ENCODE results near the gene HIGD1B.

HIGD1B gene

DNA sequence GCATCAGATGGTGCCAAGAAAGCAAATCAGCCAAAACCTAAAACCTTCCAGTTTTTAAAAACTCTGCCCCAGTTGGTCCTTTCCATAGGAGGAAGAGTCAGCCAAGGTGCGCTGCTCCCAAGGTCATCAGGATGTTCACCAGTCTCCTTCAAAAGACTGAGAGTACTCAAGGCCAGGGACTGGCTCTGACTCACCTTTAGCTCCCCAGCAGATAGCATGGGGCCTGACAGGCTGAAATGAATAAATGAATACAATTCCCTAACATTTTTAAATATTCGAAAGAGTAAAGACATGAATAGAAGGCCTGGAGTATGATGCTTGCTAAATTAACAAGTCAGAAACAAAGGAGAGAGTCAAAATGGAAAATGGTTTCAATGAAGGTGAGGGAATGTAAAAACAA is 32.4 kb downstream of the HIGD1B start:
- DNase-seq, result no peak

DNA sequence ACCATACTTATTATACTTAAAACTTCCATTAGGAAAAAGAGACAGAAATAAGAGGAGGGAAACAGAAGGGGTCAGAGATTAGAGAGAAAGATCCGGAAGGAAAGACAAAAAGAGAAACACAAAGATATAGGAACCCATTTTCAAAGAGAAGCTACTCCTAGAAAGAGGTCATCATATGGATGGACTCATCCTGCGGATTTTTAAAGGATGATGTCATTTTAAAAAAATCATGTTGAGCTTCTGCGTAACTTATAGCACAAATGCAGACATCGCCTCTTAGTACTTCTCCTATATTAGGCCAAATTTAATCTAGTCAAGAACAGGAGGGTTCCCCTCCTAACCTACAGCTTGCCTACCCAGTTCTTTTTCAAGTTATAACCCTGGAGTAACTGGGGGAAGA is 33.5 kb downstream of the HIGD1B start:
- DNase-seq, result no peak

DNA sequence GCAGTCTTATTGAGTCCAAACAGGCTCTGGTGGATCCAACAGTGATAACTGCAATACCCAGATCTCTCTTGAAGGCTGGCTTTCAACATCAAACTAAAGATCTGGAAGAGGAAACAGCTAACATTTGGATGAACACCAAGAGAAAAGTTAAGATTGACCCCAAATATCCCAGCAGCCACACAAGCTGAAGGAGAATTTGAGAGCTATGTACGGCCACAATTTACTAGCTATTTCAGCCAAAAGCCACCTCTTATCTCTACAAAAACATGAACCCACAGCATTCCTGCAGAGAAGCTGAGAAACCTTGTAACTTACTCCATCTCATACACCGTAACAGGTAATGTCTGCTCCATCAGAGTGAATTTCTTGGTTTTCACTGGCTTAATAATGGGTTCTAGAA is 37.3 kb downstream of the HIGD1B start:
- no peak for DNase-seq

DNA sequence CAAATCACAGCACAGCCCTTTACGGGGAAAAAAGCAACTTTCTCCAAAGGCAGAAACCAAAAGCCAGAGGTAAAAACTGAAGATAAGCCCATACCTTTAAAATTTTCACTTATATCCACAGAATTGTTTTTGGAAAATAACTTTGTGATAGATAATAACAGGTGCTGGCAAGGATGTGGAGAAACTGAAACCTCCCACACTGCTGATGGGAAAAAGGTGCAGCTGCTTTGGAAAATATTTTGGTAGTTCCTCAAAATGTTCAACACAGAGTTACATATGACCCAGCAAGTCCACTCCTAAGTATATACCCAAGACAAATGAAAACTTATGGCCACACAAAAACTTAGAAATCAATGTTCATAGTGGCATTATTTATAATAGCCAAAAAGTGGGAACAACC is 39.3 kb downstream of the HIGD1B start:
- DNase-seq, result no peak

DNA sequence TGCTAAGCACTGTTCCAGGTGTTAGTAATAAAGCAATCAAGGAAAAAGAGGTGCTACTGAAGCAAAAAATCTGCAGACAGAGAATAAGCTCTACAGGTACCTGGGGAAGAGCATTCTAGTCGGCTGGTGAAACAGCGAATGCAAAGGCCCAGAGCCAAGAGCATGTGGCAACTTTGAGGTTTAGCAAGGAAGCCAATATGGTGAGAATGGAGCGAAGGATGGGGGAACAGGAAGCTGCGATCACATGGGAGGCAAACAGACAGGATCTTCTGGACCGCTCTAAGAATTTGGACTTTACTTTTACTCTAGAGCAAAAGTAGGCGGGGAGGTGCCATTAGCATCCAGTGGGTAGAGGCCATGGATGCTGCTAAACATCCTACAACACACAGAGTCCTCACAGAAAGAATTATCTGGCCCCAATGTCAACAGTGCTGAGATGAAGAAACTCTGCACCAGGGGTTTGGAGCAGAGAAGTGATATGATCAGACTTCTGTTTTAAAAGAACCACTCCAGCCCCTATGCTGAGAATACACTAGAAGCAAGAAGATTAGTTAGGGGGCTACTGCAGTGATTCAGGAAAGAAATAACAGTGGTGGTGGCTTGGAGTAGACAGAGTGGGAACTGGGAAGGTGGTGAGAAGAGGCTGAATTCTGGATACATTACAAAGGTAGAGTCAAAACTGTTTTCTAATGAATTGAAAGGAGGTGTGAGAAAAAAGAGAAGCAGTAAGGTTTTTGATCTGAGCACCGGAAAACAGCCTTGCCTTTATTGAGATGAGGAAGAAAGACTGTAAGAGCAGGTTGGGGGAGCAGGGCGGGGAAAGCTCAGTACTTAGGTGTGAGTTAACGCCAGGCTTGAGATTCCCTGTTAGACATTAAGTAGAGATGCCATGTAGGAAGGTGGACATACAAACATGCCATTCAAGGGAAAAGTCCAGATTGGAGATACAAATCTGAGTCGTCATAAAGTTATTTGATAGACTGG is 40.6 kb downstream of the HIGD1B start:
- no peak for DNase-seq

DNA sequence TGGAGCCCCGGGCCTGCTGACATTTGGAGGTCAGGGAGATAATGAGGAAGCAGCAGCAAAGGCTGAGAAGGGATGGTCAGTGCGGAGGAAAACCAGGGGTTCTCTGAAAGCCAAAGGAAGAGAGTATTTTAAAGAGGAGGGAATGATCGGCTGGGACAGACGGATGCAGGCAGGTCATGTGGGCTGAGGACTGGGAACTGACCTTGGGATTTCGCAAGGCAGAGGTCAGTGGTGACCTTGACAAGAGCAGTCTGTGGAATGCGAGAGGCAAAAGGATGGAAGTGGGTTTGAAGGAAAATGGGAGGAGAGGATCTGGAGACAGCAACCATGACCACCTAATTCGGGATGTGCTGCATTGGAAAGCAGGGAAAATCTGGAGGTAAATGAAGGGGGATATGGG is 41.3 kb downstream of the HIGD1B start:
- no peak for DNase-seq

DNA sequence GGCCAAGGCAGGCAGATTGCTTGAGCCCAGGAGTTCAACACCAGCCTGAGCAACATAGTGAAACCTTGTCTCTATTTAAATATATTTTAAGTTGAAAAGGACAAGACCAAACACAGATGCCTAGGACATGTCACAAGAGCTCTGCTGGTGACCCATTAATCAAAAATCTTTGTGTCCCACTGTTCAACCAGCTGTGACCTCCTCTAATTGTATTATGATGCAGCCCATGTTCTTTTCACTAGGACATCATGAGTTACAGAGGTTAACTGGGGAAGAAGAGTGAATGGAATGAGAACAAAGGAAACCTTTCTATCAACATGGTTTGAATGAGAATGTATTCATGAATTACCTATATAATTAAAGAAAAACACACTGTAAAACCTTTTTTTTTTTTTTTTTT is 44.6 kb downstream of the HIGD1B start:
- DNase-seq, result no peak

DNA sequence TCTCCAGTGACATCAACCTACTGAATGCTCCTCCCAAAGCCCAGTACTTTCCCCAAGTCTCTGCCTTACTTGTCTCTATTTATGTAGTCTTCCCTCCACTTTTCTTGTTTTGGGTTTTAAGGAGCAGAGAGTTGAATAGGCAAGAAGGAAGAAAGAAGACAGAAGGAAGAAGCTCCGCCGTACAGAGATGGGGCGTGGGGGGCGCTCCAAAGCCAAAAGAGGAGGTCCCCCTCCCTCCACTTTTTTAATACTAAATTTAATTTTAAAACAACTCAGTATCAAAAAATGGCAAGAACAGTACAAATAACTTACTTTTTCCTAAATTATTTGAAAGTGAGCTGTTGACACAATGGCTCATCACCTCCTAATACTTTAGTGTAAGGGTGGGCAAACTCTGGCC is 47.0 kb downstream of the HIGD1B start:
- no peak for DNase-seq

DNA sequence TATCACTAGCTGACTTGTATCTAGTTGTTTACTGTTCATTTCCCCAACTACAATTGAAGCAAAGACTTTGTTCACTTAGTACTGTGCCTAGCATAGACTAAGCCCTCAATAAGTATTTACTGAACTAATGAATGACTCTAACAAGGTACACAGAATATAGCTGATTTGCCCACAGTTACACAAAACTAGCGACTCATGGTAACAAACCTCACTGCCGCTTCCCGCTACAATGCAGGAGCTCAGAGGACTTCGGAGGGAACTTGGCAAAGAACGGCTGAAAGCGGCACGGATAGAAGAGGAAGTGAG is 51.0 kb downstream of the HIGD1B start:
- DNase-seq, result no peak

DNA sequence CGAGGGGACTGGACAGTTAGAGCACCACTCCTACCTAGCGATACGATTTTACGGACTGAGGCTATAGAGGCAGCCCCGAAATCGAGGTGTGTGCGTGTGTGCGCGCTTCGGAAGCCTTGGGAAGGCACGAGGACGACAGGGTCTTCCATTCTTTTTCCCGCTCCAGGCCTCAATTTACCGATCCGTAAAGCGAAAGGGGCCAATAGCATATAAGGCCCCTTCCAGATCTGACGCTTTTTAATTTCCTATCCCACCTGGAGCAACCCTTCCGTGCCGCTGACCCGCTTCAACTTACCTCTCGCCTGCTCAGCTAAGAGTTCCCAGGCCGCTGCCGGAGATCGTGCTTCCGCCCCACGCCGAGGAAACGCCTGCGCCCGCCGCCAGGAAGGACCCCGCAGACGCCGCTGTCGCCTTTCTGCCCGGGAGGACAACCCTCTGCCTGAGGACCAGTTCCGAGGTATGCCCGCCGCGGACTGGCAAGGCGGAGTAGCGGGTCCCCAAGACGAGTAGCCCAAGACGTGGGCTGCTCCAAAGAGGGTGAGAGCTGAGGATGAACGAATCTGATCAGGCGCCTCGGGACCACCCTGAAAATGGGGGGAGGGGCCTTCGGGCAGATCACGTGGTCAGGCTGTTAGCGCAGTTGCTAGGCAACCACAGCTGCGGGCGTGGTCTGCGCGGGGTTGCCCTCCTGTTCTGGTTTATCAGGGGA is 51.5 kb downstream of the HIGD1B start, which contains the start of gene EFTUD2:
TSS of gene EFTUD2 (minus strand) at position 372 of the 709 bp plus-strand sequence. CDS start 4,924 bp downstream, outside the sequence.
- peak; percentile 92 for DNase-seq

Data from effector CD4-positive, alpha-beta T cell (primary cell).